ENCODE measurements around the gene DSCAML1. TPM values are rescaled to one million over a fixed set of nuclear protein-coding genes. Genes with fewer than 3 reads are reported as not detected.

Gene DSCAML1
- total RNA-seq, 4 donors from 2014 or later: 2.9 to 5.8 (median 3.3) TPM

- in situ Hi-C loops (cut with MboI; ENCODE audit: low pct_ligation_motif_present in 1 of 4, low pct_unique_long_range_greater_than_20kb in 1 of 4, low sequenced_read_pairs in 3 of 4): no loop called here
- Histone ChIP-seq H3K27me3 (no peaks in the 10 kb centered on the region), H3K4me1 (no peaks in the 10 kb centered on the region), H3K36me3 (no peaks in the 10 kb centered on the region), H3K9me3 (no peaks in the 10 kb centered on the region), H3K27ac (no peak overlapping the region), H3K4me3 (no peak overlapping the region)
- no peak for DNase-seq
- intact Hi-C loops (cut with DNase I; ENCODE audit: low total_unique reads): no loop called here
- 96% methylated on average over 12 of the region's 13 CpGs; no CpG with 5 or more reads in 1 of the 2 donors for WGBS, 2 donors (ENCODE audit: low coverage in 1 of 2)
- TF ChIP-seq POLR2A (IDR thresholded peaks at IDR 0.05) (no peak), POLR2AphosphoS5 (IDR thresholded peaks at IDR 0.05) (no peak), EP300 (IDR thresholded peaks at IDR 0.05; ENCODE audit: low read depth) (no peak), CTCF (IDR thresholded peaks at IDR 0.05) (no peak)
Measured at GRCh38 chr11:117464778-117465177, 332.2 kb downstream of the DSCAML1 start.

- no peaks in the 10 kb centered on the region for H3K9me3 ChIP-seq
- H3K27me3 ChIP-seq: no peaks in the 10 kb centered on the region
- 53% methylated on average over 8 of the region's 8 CpGs; no CpG with 5 or more reads in 1 of the 2 donors for WGBS, 2 donors (ENCODE audit: low coverage in 1 of 2)
- no peak for DNase-seq
- intact Hi-C loops (cut with DNase I; ENCODE audit: low total_unique reads): no loop called here
- in situ Hi-C loops (cut with MboI; ENCODE audit: low pct_ligation_motif_present in 1 of 4, low pct_unique_long_range_greater_than_20kb in 1 of 4, low sequenced_read_pairs in 3 of 4): no loop called here
- H3K4me1 ChIP-seq: no peaks in the 10 kb centered on the region
- TF ChIP-seq CTCF (IDR thresholded peaks at IDR 0.05) (no peak), POLR2AphosphoS5 (IDR thresholded peaks at IDR 0.05) (no peak), POLR2A (IDR thresholded peaks at IDR 0.05) (no peak), EP300 (IDR thresholded peaks at IDR 0.05; ENCODE audit: low read depth) (no peak)
- H3K36me3 ChIP-seq: no peaks in the 10 kb centered on the region
- H3K27ac ChIP-seq: no peak overlapping the region
- H3K4me3 ChIP-seq: no peak overlapping the region
Measured at GRCh38 chr11:117462864-117463247, 334.2 kb downstream of the DSCAML1 start.

GRCh38 chr11:117462183-117462863 lies 334.7 kb downstream of the DSCAML1 start:
- Histone ChIP-seq H3K36me3 (no peaks in the 10 kb centered on the region), H3K27me3 (no peaks in the 10 kb centered on the region), H3K4me3 (no peak overlapping the region), H3K27ac (no peak overlapping the region), H3K9me3 (no peaks in the 10 kb centered on the region), H3K4me1 (no peaks in the 10 kb centered on the region)
- intact Hi-C loops (cut with DNase I; ENCODE audit: low total_unique reads): no loop called here
- in situ Hi-C loops (cut with MboI; ENCODE audit: low pct_ligation_motif_present in 1 of 4, low pct_unique_long_range_greater_than_20kb in 1 of 4, low sequenced_read_pairs in 3 of 4): no loop called here
- WGBS, 2 donors (ENCODE audit: low coverage in 1 of 2): 80% methylated on average over 1 to 18 of the region's 18 CpGs
- TF ChIP-seq EP300 (IDR thresholded peaks at IDR 0.05; ENCODE audit: low read depth): no peak
- no peak for TF ChIP-seq POLR2AphosphoS5 (IDR thresholded peaks at IDR 0.05)
- no peak for TF ChIP-seq CTCF (IDR thresholded peaks at IDR 0.05)
- no peak for TF ChIP-seq POLR2A (IDR thresholded peaks at IDR 0.05)
- no peak for DNase-seq

- Histone ChIP-seq H3K9me3 (no peaks in the 10 kb centered on the region), H3K27ac (no peak overlapping the region), H3K36me3 (no peaks in the 10 kb centered on the region), H3K27me3 (no peaks in the 10 kb centered on the region), H3K4me3 (no peak overlapping the region), H3K4me1 (no peaks in the 10 kb centered on the region)
- in situ Hi-C loops (cut with MboI; ENCODE audit: low pct_ligation_motif_present in 1 of 4, low pct_unique_long_range_greater_than_20kb in 1 of 4, low sequenced_read_pairs in 3 of 4): no loop called here
- intact Hi-C loops (cut with DNase I; ENCODE audit: low total_unique reads): no loop called here
- 95 to 100% methylated on average over 6 to 16 of the region's 16 CpGs for WGBS, 2 donors (ENCODE audit: low coverage in 1 of 2)
- DNase-seq: no peak
- TF ChIP-seq POLR2A (IDR thresholded peaks at IDR 0.05) (no peak), POLR2AphosphoS5 (IDR thresholded peaks at IDR 0.05) (no peak), CTCF (IDR thresholded peaks at IDR 0.05) (no peak), EP300 (IDR thresholded peaks at IDR 0.05; ENCODE audit: low read depth) (no peak)
Measured at GRCh38 chr11:117461396-117462182, 335.4 kb downstream of the DSCAML1 start.
